ENCODE measurements around the gene IL6ST.

GRCh38 chr5:56029457-56029856 is 34.7 kb upstream of the IL6ST start:
- TF ChIP-seq RAD21 (IDR thresholded peaks at IDR 0.05) (no peak), CTCF (IDR thresholded peaks at IDR 0.05; ENCODE audit: low read depth, low read length, missing input control) (no peak), TAF1 (conservative IDR thresholded peaks at IDR 0.05) (no peak), GABPA (IDR thresholded peaks at IDR 0.05 in 1 of 2, conservative IDR thresholded peaks at IDR 0.05 in 1 of 2) (no peak), YY1 (IDR thresholded peaks at IDR 0.05) (no peak), NR2F2 (IDR thresholded peaks at IDR 0.05) (no peak)

Measured in liver (tissue), 3 donors.